ENCODE data around the gene ZNF280A.
A peak's percentile ranks its signal among the peaks of the same experiment; 100 is the strongest.

ZNF280A gene

GRCh38 chr22:22520020-22520656, at the start of gene ZNF280A:
Gene ZNF280A, minus strand, starts transcription at chr22:22520270. Its CDS starts 4,640 bp downstream, at chr22:22515630.
- no peak for DNase-seq (ENCODE audit: low read depth)

GRCh38 chr22:22569218-22569617, 49.1 kb upstream of the ZNF280A start:
- no peak for DNase-seq (ENCODE audit: low read depth)

GRCh38 chr22:22565981-22566380, 45.9 kb upstream of the ZNF280A start:
- no peak for DNase-seq (ENCODE audit: low read depth)

- peak; percentile 55 for DNase-seq (ENCODE audit: low read depth)
Observed at GRCh38 chr22:22558972-22559603, 39.0 kb upstream of the ZNF280A start, which contains the start of gene PRAME. Gene PRAME, minus strand, starts transcription at chr22:22559265. Its CDS starts 2,433 bp downstream, at chr22:22556832.

GRCh38 chr22:22558071-22558971, 38.3 kb upstream of the ZNF280A start:
- DNase-seq (ENCODE audit: low read depth), result no peak

GRCh38 chr22:22556995-22557925, 37.2 kb upstream of the ZNF280A start:
- DNase-seq (ENCODE audit: low read depth), result no peak

- no peak for DNase-seq (ENCODE audit: low read depth)
Observed at GRCh38 chr22:22556578-22556977, 36.5 kb upstream of the ZNF280A start.

GRCh38 chr22:22555596-22555995, 35.5 kb upstream of the ZNF280A start:
- no peak for DNase-seq (ENCODE audit: low read depth)

GRCh38 chr22:22554587-22555284, 34.7 kb upstream of the ZNF280A start:
- no peak for DNase-seq (ENCODE audit: low read depth)

GRCh38 chr22:22553735-22554586, 33.9 kb upstream of the ZNF280A start:
- no peak for DNase-seq (ENCODE audit: low read depth)

- DNase-seq (ENCODE audit: low read depth), result no peak
Observed at GRCh38 chr22:22553141-22553540, 33.1 kb upstream of the ZNF280A start.

GRCh38 chr22:22552630-22553029, 32.6 kb upstream of the ZNF280A start:
- DNase-seq (ENCODE audit: low read depth), result no peak

GRCh38 chr22:22550789-22551434, 30.8 kb upstream of the ZNF280A start:
- no peak for DNase-seq (ENCODE audit: low read depth)

- no peak for DNase-seq (ENCODE audit: low read depth)
Observed at GRCh38 chr22:22548910-22549309, 28.8 kb upstream of the ZNF280A start.

- no peak for DNase-seq (ENCODE audit: low read depth)
Observed at GRCh38 chr22:22548317-22548716, 28.2 kb upstream of the ZNF280A start.

- DNase-seq (ENCODE audit: low read depth), result no peak
Observed at GRCh38 chr22:22547692-22548300, 27.7 kb upstream of the ZNF280A start.

- DNase-seq (ENCODE audit: low read depth), result no peak
Observed at GRCh38 chr22:22547226-22547625, 27.2 kb upstream of the ZNF280A start.

- no peak for DNase-seq (ENCODE audit: low read depth)
Observed at GRCh38 chr22:22546490-22546889, 26.4 kb upstream of the ZNF280A start.

- no peak for DNase-seq (ENCODE audit: low read depth)
Observed at GRCh38 chr22:22545084-22545483, 25.0 kb upstream of the ZNF280A start.
